Kidney (tissue), 14 donors: ENCODE results near the gene RXRB. TPM values are rescaled to one million over a fixed set of nuclear protein-coding genes. Genes with fewer than 3 reads are reported as not detected.

Experiments
- DNase-seq, 5 donors: peaks; one replicate each; pipeline ENCODE4 v3.0.0-alpha.2; 2013 to 2020
- FAIRE-seq: peaks from 2 replicates; lab custom pipeline; 2012; peaks lifted over from hg19 to GRCh38; lab: Jason Lieb, UNC
- H3K27ac ChIP-seq, 2 donors: one replicate each; pipeline ENCODE4 v1.7.0; 2013; ENCODE audit warnings: low read depth in 2 of 2, low read length in 2 of 2, inconsistent platforms in 1 of 2
- H3K27me3 ChIP-seq: one replicate; pipeline ENCODE4 v1.7.1; 2013; ENCODE audit warnings: low read length, inconsistent platforms; ENCODE audit not compliant: control insufficient read depth, insufficient read depth
- H3K36me3 ChIP-seq, 3 donors: one replicate each; pipeline versions ENCODE4 v1.7.0 to v1.7.1; 2013; ENCODE audit warnings: low read length in 3 of 3, control low read depth in 1 of 3, inconsistent platforms in 1 of 3; ENCODE audit not compliant: insufficient read depth in 3 of 3, control insufficient read depth in 2 of 3
- H3K4me1 ChIP-seq, 3 donors: one replicate each; pipeline versions ENCODE4 v1.7.0 to v1.7.1; 2013; ENCODE audit warnings: low read length in 3 of 3, inconsistent platforms in 1 of 3, low read depth in 1 of 3; ENCODE audit not compliant: control insufficient read depth in 2 of 3, insufficient read depth in 2 of 3
- H3K4me3 ChIP-seq, 3 donors: one replicate each; pipeline versions ENCODE4 v1.7.0 to v1.8.1; 2013; ENCODE audit warnings: low read length in 3 of 3, control low read depth in 1 of 3, inconsistent platforms in 1 of 3
- H3K9ac ChIP-seq, 3 donors: one replicate each; pipeline versions ENCODE4 v1.7.0 to v1.7.1; 2013; ENCODE audit warnings: low read length in 3 of 3, control low read depth in 1 of 3, inconsistent platforms in 1 of 3
- H3K9me3 ChIP-seq, 3 donors: one replicate each; pipeline versions ENCODE4 v1.7.0 to v1.7.1; 2013; ENCODE audit warnings: low read length in 3 of 3, control low read depth in 1 of 3, inconsistent platforms in 1 of 3; ENCODE audit not compliant: control insufficient read depth in 2 of 3, insufficient read depth in 1 of 3
- CTCF ChIP-seq: IDR thresholded peaks from 3 replicates; pipeline ENCODE4 v1.5.1; 2012; ENCODE audit warnings: mild to moderate bottlenecking, moderate library complexity, borderline replicate concordance; ENCODE audit not compliant: insufficient read depth; ENCODE audit errors: extremely low read depth
- intact Hi-C: fragments of 100-400 bp; cut with DNase I; formaldehyde crosslinking; loops from one replicate; pipeline ENCODE4 v1.11.1; 2022
- polyA plus RNA-seq: library from polyadenylated mRNA; stranded (reverse); fragments of 350-450 nt; fragmentation: Illumina TruSeq; extraction: RNeasy Lipid Tissue Mini Kit (QIAGEN cat#74804); gene quantifications from one replicate; pipeline ENCODE4 v1.2.3, GENCODE V29; 2014; ENCODE audit warnings: low read depth, low replicate concordance; ENCODE audit not compliant: insufficient read depth
- total RNA-seq: library from RNA; stranded (reverse); fragmentation: NEBNext Ultra II Directional; extraction: Animal tissue kit (Norgen Biotek cat#: 25700); gene quantifications from one replicate; pipeline ENCODE4 v1.2.1, GENCODE V29; 2021
- donor health status: control.
- donor health status: control.
- donor health status: control.
- donor health status: control.
- donor health status: control.
- donor health status: DM: yes; HTN: yes; CAD: no.
- donor health status: Normal renal cell carcinoma (clear cell type).

RXRB gene
- total and polyA plus RNA-seq, 2 donors from 2014 or later, result 35.7 to 52.2 TPM

- Histone ChIP-seq H3K27ac (peak overlapping the region; percentile 92 to 97), H3K27me3 (no peaks in the 10 kb centered on the region), H3K9me3 (no peaks in the 10 kb centered on the region), H3K4me3 (peak overlapping the region; percentile 61 to 81 (median 77)), H3K4me1 (peaks cover 0 to 20% (median 9%) of the 10 kb centered on the region in 3 donors), H3K9ac (peak overlapping the region; percentile 75 to 90 (median 88)), H3K36me3 (peaks cover 0 to 3% (median 0%) of the 10 kb centered on the region in 3 donors)
- intact Hi-C loops, result no loop called here
- TF ChIP-seq CTCF, result peak; percentile 21
- DNase-seq, result peak; percentile 96 to 99 (median 98)
- FAIRE-seq, result peak; percentile 94
These were observed 48.7 kb upstream of the RXRB start for GRCh38 chr6:33248932-33249731.

- DNase-seq (no peak), FAIRE-seq (no peak)
- intact Hi-C loops, result no loop called here
These were observed 48.1 kb upstream of the RXRB start for GRCh38 chr6:33248643-33248931.

GRCh38 chr6:33247977-33248642, 47.6 kb upstream of the RXRB start:
- DNase-seq (peak; percentile 91 to 95 (median 93)), FAIRE-seq (no peak)
- peak; percentile 99 for TF ChIP-seq CTCF
- Histone ChIP-seq H3K27me3 (no peaks in the 10 kb centered on the region), H3K4me3 (peak overlapping the region; percentile 61 to 81 (median 77)), H3K4me1 (peaks cover 0 to 20% (median 9%) of the 10 kb centered on the region in 3 donors), H3K9me3 (no peaks in the 10 kb centered on the region), H3K36me3 (peaks cover 0 to 3% (median 0%) of the 10 kb centered on the region in 3 donors), H3K27ac (peak overlapping the region; percentile 89 to 97), H3K9ac (peak overlapping the region; percentile 70 to 90 (median 75))
- intact Hi-C loops, result no loop called here

More at GRCh38 chr6:33248643-33248931, 48.1 kb upstream of the RXRB start:
- Histone ChIP-seq H3K9ac (peak overlapping the region; percentile 70 to 90 (median 75)), H3K27ac (peak overlapping the region; percentile 89 to 97), H3K36me3 (peaks cover 0 to 3% (median 0%) of the 10 kb centered on the region in 3 donors), H3K4me3 (peak overlapping the region; percentile 61 to 81 (median 77)), H3K9me3 (no peaks in the 10 kb centered on the region), H3K27me3 (no peaks in the 10 kb centered on the region), H3K4me1 (peaks cover 0 to 20% (median 9%) of the 10 kb centered on the region in 3 donors)
- TF ChIP-seq CTCF, result no peak
